Activated naive CD4-positive, alpha-beta T cell treated with anti-CD3 and anti-CD28 coated beads, Interleukin-2, amount 10 ng/mL, durations not matched to agents 7 days and 5 days (primary cell): ENCODE data around the gene ZDHHC13.

Source experiments
- CTCF ChIA-PET: fragments of 350-600 bp; sonication (Branson Sonifier 250); formaldehyde crosslinking; loops from one replicate; lab custom pipeline; 2021; ENCODE audit warnings: antibody characterized with exemption; lab: Charles Lee
- DNase-seq: peaks from one replicate; pipeline ENCODE4 v3.0.0-alpha.2; 2020
- H3K27ac Mint-ChIP-seq: one replicate; pipeline ENCODE4 v1.8.0; 2021; ENCODE audit warnings: mild to moderate bottlenecking, moderate library complexity, mixed read lengths
- H3K27me3 Mint-ChIP-seq: one replicate; pipeline ENCODE4 v1.8.0; 2021; ENCODE audit warnings: mild to moderate bottlenecking, mixed read lengths
- H3K36me3 Mint-ChIP-seq: one replicate; pipeline ENCODE4 v1.8.0; 2021; ENCODE audit warnings: mixed read lengths
- H3K4me1 Mint-ChIP-seq: one replicate; pipeline ENCODE4 v1.8.0; 2021; ENCODE audit warnings: mixed read lengths
- H3K4me3 Mint-ChIP-seq: one replicate; pipeline ENCODE4 v1.8.0; 2021; ENCODE audit warnings: mild to moderate bottlenecking, moderate library complexity, mixed read lengths
- H3K9me3 Mint-ChIP-seq: one replicate; pipeline ENCODE4 v1.8.0; 2021; ENCODE audit warnings: mixed read lengths

ZDHHC13 gene, protein sequence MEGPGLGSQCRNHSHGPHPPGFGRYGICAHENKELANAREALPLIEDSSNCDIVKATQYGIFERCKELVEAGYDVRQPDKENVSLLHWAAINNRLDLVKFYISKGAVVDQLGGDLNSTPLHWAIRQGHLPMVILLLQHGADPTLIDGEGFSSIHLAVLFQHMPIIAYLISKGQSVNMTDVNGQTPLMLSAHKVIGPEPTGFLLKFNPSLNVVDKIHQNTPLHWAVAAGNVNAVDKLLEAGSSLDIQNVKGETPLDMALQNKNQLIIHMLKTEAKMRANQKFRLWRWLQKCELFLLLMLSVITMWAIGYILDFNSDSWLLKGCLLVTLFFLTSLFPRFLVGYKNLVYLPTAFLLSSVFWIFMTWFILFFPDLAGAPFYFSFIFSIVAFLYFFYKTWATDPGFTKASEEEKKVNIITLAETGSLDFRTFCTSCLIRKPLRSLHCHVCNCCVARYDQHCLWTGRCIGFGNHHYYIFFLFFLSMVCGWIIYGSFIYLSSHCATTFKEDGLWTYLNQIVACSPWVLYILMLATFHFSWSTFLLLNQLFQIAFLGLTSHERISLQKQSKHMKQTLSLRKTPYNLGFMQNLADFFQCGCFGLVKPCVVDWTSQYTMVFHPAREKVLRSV

DNA sequence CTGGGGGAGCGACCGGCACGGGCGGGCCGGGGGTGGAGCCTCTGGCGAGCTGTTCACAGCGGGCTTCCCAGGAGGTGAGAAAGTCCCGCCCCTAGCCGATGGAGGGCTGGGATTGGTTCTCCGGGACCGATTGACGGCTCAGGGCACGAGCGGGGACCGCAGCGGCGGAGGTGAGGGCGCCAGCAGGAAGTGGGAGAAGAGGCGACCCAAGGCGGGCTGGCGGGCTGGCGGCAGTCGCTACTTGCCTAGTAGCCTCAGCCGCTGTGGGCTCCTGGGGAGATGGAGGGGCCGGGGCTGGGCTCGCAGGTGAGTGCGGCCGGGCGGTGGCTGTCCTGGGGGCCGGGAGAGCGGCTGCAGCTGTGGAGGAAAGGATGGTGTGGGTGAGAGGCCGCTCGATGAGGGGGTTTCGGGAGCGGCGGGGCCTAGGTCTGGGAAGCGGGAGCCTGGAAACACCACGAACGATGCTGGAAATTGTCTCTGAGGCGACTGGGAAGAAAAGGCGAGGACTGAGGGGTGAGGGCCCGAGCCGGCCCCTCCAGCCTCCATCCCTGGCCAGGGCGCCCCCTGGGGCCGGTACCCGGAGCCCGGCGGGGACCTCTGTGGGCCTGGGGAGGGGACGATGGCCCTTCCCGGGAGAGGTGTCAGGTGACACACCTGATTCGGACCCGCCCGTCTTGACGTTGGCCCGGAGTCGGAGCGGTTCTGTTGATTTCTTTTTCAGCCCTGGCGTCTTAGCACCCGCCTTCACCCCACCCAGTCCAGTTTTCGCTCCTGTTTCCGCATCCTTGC is at the start of gene ZDHHC13:
Gene ZDHHC13 (plus strand): TSS at position 198 of the 789 bp plus-strand sequence. CDS start 82 bp downstream, at position 280.
- H3K36me3 Mint-ChIP-seq: peaks cover 23% of the 10 kb centered on the region
- H3K4me3 Mint-ChIP-seq: peak within 1 kb of the TSS; percentile 83
- H3K27ac Mint-ChIP-seq: peak within 1 kb of the TSS; percentile 82
- H3K9me3 Mint-ChIP-seq: no peaks in the 10 kb centered on the region
- peaks cover 3% of the 10 kb centered on the region for H3K27me3 Mint-ChIP-seq
- CTCF ChIA-PET: interaction anchor here (0.6 to 1.1 kb wide), 3 partner anchors 11 to 46 kb away, joined by 3 to 4 read pairs (median 3); no protein-coding TSS in a partner anchor
- peak; percentile 98 for DNase-seq
- H3K4me1 Mint-ChIP-seq: peaks cover 50% of the 10 kb centered on the region

DNA sequence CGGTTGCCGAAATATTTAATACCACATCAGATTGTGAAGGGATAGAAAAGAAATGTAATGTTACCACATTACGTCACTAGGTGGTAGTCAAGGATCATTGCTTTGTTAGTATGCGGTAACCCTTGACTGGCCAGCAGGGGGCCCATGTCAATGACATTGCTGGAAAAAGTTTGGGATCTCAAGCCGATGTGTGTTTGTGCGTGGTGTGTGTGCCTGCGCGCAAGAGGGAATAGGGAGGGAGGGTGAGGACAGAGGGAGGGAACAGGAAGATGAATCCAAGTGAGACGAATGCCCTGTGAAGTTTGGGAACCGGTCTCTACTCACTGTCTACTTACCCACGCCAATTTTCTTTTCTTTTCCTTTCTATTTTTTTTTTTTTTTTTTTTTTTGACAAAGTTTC is 45.7 kb upstream of the ZDHHC13 start:
- CTCF ChIA-PET: interaction anchor here (0.6 to 1.9 kb wide), 24 partner anchors 9 to 634 kb away, joined by 3 to 17 read pairs (median 4); partner anchors contain the start of gene MRGPRX2
- H3K36me3 Mint-ChIP-seq: no peaks in the 10 kb centered on the region
- H3K27ac Mint-ChIP-seq: no peak overlapping the region
- peaks cover 9% of the 10 kb centered on the region for H3K27me3 Mint-ChIP-seq
- DNase-seq: peak; percentile 66
- H3K9me3 Mint-ChIP-seq: peaks cover 6% of the 10 kb centered on the region
- H3K4me3 Mint-ChIP-seq: no peak overlapping the region
- peaks cover 4% of the 10 kb centered on the region for H3K4me1 Mint-ChIP-seq

DNA sequence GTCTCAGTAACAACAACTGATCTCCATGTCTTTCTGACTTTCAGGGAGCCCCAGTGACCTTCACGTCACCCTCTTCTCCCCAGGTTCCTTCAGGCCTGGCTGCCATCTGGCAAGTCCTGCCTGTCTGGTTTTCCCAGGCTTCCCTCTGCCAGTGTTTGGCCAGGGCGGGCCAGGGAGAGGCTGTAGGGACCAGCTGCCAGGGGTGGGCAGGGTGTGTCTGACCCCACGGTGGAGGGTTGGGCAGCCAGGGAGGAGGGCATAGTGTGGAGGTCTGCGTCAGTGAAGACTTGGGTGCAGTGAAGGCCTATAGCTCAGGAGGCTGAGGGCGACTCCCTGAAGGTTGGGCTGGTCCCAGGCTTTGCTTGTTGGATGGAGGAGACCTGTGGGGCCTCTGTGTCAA is 44.5 kb upstream of the ZDHHC13 start:
- Mint-ChIP-seq H3K27ac (no peak overlapping the region), H3K36me3 (no peaks in the 10 kb centered on the region), H3K27me3 (peaks cover 9% of the 10 kb centered on the region), H3K4me1 (peaks cover 4% of the 10 kb centered on the region), H3K9me3 (peaks cover 6% of the 10 kb centered on the region), H3K4me3 (no peak overlapping the region)
- CTCF ChIA-PET: interaction anchor here (1.0 to 2.4 kb wide), 4 partner anchors 89 to 483 kb away, joined by 3 to 7 read pairs (median 4); no protein-coding TSS in a partner anchor
- DNase-seq: no peak

DNA sequence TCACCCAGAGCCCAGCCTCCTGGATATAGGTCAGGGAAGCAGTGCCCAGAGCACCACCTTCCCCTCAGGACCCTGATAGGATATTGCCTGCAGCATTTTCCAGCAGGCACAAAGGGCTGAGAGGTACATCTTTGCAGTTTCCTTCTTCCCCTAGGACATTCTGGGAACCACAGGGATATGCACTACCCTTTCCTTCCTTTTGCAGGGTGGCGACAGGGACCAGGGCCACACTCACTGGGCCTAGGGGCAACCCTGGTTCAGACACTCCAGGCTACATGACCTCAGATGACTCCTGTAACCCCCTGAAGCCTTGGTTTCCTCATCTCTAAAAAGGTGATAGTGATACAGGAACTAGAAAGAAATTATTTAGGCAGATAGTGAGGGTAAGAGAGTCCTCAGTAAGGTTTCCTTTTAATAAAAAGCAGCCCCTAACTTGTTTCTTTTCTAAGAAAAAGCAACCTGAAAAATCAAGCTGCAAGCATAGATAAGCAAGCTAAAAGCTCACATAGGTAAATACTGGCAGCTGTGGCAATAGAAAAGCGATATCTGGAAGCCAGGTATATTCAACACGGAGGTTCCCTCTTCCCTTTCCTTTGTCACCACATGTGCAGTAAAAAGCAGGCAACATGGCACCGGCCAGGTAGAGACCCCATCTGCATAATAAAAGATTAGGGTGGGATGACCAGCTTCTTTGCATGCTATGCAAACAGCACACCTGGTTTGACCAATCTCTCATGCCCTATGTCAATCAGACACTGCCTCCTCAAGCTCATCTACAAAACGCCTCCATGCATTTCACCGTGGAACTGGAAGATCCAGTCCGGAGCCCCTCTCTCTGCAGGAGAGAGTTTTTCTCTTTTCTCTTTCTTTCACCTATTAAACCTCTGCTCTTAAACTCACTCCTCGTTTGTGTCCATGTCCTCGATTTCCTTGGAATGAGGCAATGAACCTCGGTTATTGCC is 43.2 kb upstream of the ZDHHC13 start:
- peaks cover 4% of the 10 kb centered on the region for H3K4me1 Mint-ChIP-seq
- peaks cover 13% of the 10 kb centered on the region for H3K27me3 Mint-ChIP-seq
- H3K27ac Mint-ChIP-seq: no peak overlapping the region
- H3K9me3 Mint-ChIP-seq: peaks cover 6% of the 10 kb centered on the region
- no peak overlapping the region for H3K4me3 Mint-ChIP-seq
- no peaks in the 10 kb centered on the region for H3K36me3 Mint-ChIP-seq
- CTCF ChIA-PET: interaction anchor here (1.2 to 2.4 kb wide), 5 partner anchors 88 to 482 kb away, joined by 3 to 10 read pairs (median 4); no protein-coding TSS in a partner anchor
- no peak for DNase-seq

DNA sequence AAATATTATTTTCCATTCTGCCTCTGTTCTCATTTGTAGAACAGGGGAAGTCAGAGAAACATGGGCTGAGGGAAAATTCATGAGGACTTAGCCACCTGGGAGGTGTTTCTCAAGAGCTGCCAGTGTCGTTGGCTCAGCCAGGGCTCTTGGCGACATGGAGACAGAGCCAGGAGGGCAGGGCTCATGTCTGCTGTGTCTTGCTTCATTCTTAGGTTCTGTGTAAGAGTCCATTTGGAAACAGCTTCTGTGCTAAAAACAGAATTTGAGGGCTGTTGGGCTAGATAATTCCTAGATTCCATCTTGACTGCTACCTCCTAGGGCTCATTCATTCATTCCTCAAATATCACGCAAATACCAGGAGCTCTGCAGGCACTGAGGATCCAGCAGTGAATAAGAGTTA is 41.3 kb upstream of the ZDHHC13 start:
- Mint-ChIP-seq H3K27me3 (peaks cover 16% of the 10 kb centered on the region), H3K36me3 (no peaks in the 10 kb centered on the region), H3K4me1 (peaks cover 4% of the 10 kb centered on the region), H3K4me3 (no peak overlapping the region), H3K27ac (no peak overlapping the region), H3K9me3 (no peaks in the 10 kb centered on the region)
- CTCF ChIA-PET: interaction anchor here (0.7 to 2.7 kb wide), 6 partner anchors 47 to 477 kb away, joined by 3 to 10 read pairs (median 3); no protein-coding TSS in a partner anchor
- no peak for DNase-seq

DNA sequence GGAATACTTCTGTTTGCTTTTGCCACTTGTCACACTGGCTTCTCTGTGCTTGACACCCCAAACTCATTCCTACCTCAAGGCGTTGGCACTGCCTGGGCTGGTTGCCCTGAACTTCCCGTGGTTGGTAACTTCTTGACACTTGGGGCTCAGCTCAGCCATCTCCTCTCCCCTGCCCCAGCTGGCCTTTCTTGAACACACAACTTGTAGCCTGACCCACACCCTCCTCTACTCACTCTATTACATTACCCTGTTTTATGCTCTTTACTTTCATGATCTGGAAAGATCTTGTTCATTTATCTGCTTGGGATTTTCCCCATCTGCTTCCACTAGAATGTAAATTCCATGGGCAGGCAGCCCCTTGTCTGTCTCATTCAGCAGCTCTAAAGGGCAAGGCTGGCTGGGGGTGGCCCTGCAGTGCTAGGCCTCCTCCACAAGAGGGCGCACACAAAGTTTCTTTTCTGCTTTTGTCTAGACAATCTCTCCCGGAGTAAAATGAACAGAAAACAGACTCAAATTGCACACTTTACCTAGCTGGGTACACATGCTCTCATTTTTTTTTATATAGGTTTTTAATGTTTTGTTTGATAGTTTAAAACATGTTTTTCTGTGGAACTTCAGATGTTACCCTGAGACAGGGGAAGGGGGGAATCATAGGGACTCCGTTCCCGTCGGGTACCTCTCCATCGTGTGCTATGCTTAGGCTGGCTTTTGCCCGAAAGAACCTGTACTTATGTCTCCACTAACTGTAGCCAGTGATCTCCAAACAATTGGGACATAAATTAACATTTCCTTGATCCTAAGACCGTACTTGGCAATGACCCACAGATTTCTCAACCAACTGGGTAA is 40.0 kb upstream of the ZDHHC13 start:
- Mint-ChIP-seq H3K4me3 (no peak overlapping the region), H3K36me3 (no peaks in the 10 kb centered on the region), H3K4me1 (no peaks in the 10 kb centered on the region), H3K27me3 (peaks cover 16% of the 10 kb centered on the region), H3K27ac (no peak overlapping the region), H3K9me3 (no peaks in the 10 kb centered on the region)
- CTCF ChIA-PET: interaction anchor here (0.7 to 2.7 kb wide), 15 partner anchors 9 to 489 kb away, joined by 3 to 12 read pairs (median 3); partner anchors contain the start of gene MRGPRX2
- peak; percentile 67 for DNase-seq

DNA sequence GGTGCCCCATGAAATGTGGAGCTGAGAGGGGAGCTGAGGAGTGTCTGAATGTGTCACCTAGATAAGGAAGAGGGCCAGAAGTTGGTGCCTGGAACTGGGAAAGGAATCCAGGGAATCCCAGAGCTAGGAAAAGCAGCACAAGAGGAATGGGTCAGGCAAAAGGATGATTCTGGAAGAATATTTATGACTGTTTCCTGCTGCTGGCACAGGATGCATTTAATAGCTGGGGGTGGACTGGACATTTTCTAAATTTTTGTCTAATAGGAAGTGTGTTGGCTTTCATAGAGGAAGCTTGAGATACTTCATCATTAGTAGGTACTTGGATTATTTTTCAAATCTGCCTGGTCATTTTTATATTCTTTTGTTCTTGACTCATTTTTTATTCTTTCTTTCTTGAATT is 39.0 kb upstream of the ZDHHC13 start:
- no peak overlapping the region for H3K4me3 Mint-ChIP-seq
- no peaks in the 10 kb centered on the region for H3K36me3 Mint-ChIP-seq
- peaks cover 22% of the 10 kb centered on the region for H3K27me3 Mint-ChIP-seq
- H3K27ac Mint-ChIP-seq: peak overlapping the region; percentile 38
- CTCF ChIA-PET: interaction anchor here (0.7 to 2.7 kb wide), 9 partner anchors 10 to 475 kb away, joined by 3 to 12 read pairs (median 5); partner anchors contain the start of genes MRGPRX2 and ZDHHC13
- H3K4me1 Mint-ChIP-seq: no peaks in the 10 kb centered on the region
- H3K9me3 Mint-ChIP-seq: no peaks in the 10 kb centered on the region
- DNase-seq: no peak

DNA sequence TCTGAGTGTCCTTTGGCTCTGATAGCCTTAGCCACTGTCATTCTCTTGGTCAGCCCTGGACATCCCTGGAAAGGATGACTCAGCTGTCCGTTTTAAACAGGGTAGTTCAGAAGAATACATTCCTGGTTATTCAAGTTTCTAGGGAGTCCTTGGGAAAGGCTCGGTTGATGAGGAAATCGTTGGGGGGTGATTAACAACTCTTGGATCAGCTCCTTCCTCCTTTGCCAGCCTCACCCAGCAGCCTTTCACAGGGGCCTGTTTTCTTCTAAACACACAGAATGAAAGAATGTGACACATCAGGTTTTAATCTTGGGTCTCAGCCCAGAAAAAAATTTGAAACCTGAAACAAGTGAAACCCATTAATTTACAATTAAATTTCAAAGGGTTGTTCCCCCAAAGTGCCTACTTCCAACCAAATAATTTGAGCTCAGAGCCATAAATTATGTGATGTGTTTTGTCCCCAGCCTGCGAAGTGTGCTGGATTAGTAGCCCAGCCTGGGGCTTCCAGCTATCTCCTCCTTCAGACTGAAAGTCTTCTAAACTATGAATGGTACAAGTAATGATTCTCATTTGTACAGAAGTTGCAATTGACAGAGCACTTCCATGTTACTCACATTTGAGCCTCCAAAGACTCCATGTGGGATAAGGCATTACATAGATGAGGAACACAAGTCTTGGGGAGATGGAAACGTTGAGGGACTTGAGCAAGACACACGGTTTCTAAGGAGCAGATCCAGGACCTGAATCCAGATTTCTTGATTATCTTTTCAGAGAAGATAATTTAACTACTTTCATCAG is 37.1 kb upstream of the ZDHHC13 start:
- CTCF ChIA-PET: interaction anchor here (1.8 kb wide), 1 partner anchor 9 kb away, joined by 7 read pairs; no protein-coding TSS in a partner anchor
- H3K9me3 Mint-ChIP-seq: no peaks in the 10 kb centered on the region
- H3K27ac Mint-ChIP-seq: no peak overlapping the region
- DNase-seq: no peak
- no peaks in the 10 kb centered on the region for H3K36me3 Mint-ChIP-seq
- H3K27me3 Mint-ChIP-seq: peaks cover 24% of the 10 kb centered on the region
- no peak overlapping the region for H3K4me3 Mint-ChIP-seq
- no peaks in the 10 kb centered on the region for H3K4me1 Mint-ChIP-seq

DNA sequence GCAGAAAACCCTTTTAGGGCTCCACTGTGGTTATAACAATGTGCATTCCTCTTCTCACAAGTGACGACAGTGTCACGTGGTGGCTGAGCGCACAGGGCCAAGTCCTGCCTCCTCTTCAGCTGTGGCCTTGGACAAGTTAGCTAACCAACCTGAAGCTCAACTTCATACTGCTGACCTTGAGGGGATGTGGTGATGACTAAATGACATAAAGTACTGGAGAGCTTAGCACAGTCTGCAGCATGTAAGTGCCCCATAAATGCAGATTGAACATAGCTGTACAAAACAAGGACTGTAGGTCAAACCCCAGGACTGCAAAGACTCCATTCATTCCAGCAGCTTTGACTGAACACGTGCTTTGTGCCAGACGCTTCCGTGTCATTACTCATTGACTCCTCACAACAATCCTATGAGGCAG is 36.4 kb upstream of the ZDHHC13 start:
- Mint-ChIP-seq H3K4me3 (no peak overlapping the region), H3K27ac (no peak overlapping the region), H3K27me3 (peaks cover 24% of the 10 kb centered on the region), H3K36me3 (no peaks in the 10 kb centered on the region), H3K4me1 (no peaks in the 10 kb centered on the region), H3K9me3 (no peaks in the 10 kb centered on the region)
- CTCF ChIA-PET: interaction anchor here (1.8 kb wide), 1 partner anchor 10 kb away, joined by 7 read pairs; no protein-coding TSS in a partner anchor
- no peak for DNase-seq

DNA sequence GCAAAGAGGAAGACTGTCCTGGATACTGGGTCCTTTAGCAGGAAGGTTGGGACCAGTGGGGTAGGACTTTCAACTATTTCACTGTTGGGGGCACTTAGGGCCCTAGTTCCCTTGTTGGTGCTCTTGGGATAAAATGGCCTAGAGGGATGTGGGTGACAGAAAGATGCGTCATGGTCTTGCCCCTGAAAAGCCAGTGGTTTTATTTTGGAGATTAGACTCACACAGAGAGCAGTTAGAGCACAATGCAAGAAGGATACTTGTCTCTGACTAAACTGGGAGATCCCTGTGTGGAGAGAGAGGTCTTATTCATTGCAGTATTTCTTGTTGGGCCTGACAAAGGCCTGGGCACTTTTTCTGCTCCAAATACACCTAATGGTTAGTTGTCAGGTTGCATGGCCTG is 33.8 kb upstream of the ZDHHC13 start:
- H3K9me3 Mint-ChIP-seq: no peaks in the 10 kb centered on the region
- CTCF ChIA-PET: no interaction called here
- no peak overlapping the region for H3K27ac Mint-ChIP-seq
- no peaks in the 10 kb centered on the region for H3K4me1 Mint-ChIP-seq
- H3K27me3 Mint-ChIP-seq: peaks cover 20% of the 10 kb centered on the region
- no peaks in the 10 kb centered on the region for H3K36me3 Mint-ChIP-seq
- no peak overlapping the region for H3K4me3 Mint-ChIP-seq
- DNase-seq: no peak

DNA sequence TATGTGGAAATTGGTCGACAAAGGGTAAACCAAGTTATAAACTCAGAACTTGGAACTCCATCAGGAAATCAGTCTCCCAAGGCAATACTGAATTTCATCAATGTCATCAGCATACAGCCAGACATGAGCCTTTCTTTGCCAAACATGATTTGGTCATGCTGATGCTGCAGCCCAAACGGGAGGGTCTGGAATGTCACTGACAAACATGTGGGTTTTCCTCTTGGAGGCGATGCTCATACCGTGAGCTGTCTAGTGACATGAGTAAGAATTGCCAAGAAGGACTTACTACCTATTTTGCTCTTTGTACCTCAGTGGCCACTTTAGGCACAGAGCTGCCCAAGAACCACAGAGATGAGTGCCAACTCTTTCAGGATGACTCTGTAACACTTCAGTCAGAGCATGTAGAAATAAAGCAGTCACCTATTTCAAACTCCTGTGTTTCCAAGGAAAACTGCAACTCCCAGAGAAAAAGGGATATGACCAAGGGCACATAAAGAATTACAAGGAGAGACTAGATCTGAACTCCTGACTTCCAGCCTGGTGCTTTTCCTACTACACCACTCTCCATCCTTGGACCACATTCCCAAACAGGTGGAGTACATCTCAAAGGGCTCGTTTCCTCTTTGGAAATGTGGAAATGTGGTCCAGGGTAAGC is 32.2 kb upstream of the ZDHHC13 start:
- Mint-ChIP-seq H3K4me3 (no peak overlapping the region), H3K27ac (no peak overlapping the region), H3K27me3 (peaks cover 13% of the 10 kb centered on the region), H3K4me1 (no peaks in the 10 kb centered on the region), H3K36me3 (no peaks in the 10 kb centered on the region), H3K9me3 (no peaks in the 10 kb centered on the region)
- no peak for DNase-seq
- CTCF ChIA-PET: no interaction called here
